ENCODE data around the gene CTNNA3. TPM values are rescaled to one million over a fixed set of nuclear protein-coding genes. Genes with fewer than 3 reads are reported as not detected.

Gene CTNNA3
- total and polyA plus RNA-seq, 2 donors (not counting 3 experiments of a cell fraction or from before 2014, with no cell fraction given): not detected

- Histone ChIP-seq H4K20me1 (replicated peaks; ENCODE audit: control insufficient read depth, extremely low read depth, insufficient read depth, low read length) (no peaks in the 10 kb centered on the region), H3K4me2 (ENCODE audit: insufficient read depth, low read length) (no peak overlapping the region), H3K27me3 (ENCODE audit: control insufficient read depth in 2 of 2, insufficient read depth in 2 of 2, low read length in 2 of 2) (no peaks in the 10 kb centered on the region), H3K4me1 (ENCODE audit: control insufficient read depth, extremely low read depth, insufficient read depth, low read length) (no peaks in the 10 kb centered on the region), H3K9me1 (replicated peaks; ENCODE audit: control insufficient read depth, extremely low read depth, insufficient read depth, low read length) (no peaks in the 10 kb centered on the region), H3K4me3 (replicated peaks in 1 of 3; ENCODE audit: insufficient read depth in 1 of 3, low read depth in 1 of 3, low read length in 3 of 3) (no peak overlapping the region), H3K9me3 (replicated peaks; ENCODE audit: control insufficient read depth, insufficient read depth, low read length) (no peaks in the 10 kb centered on the region), H3K36me3 (ENCODE audit: control insufficient read depth in 2 of 2, extremely low read depth in 1 of 2, insufficient read depth in 2 of 2, low read length in 2 of 2) (no peaks in the 10 kb centered on the region), H3K27ac (ENCODE audit: insufficient read depth, low read depth, low read length) (no peak overlapping the region), H3K9ac (replicated peaks; ENCODE audit: extremely low read depth, insufficient read depth, low read length) (no peak overlapping the region), H2AFZ (ENCODE audit: low read depth, low read length) (no peak overlapping the region), H3K79me2 (ENCODE audit: control insufficient read depth, insufficient read depth, low read length) (no peaks in the 10 kb centered on the region)
- DNase-seq (ENCODE audit: low read depth, low spot score) (no peak), FAIRE-seq (no peak)
- dilution Hi-C loops (cut with MboI; ENCODE audit: extremely low pct_ligation_motif_present, low sequenced_read_pairs): no loop called here
- no peak for TF ChIP-seq JUN (IDR thresholded peaks at IDR 0.05; ENCODE audit: borderline replicate concordance, insufficient read depth, insufficient read length, low read depth)
- no peak for TF ChIP-seq MAX (IDR thresholded peaks at IDR 0.05; ENCODE audit: insufficient read depth, insufficient read length)
- TF ChIP-seq MYC (IDR thresholded peaks at IDR 0.05; ENCODE audit: low read depth, low read length): no peak
- TF ChIP-seq GATA2 (IDR thresholded peaks at IDR 0.05; ENCODE audit: insufficient read depth, insufficient read length, low read depth, low read length): no peak
- TF ChIP-seq EZH2 (IDR thresholded peaks at IDR 0.05; ENCODE audit: borderline replicate concordance, low read depth, low read length, severe bottlenecking): no peak
- TF ChIP-seq FOS (IDR thresholded peaks at IDR 0.05; ENCODE audit: borderline replicate concordance, insufficient read depth, low read length): no peak
- TF ChIP-seq POLR2A (IDR thresholded peaks at IDR 0.05; ENCODE audit: low read depth, low read length): no peak
- TF ChIP-seq CTCF (IDR thresholded peaks at IDR 0.05; ENCODE audit: extremely low read depth in 1 of 2, insufficient read depth in 1 of 2, low read depth in 1 of 2, low read length in 2 of 2): no peak
- no peak for TF ChIP-seq POLR2AphosphoS5 (IDR thresholded peaks at IDR 0.05; ENCODE audit: insufficient read depth, low read depth, low read length)
- BruUV-seq (replicated peaks): no TSS peak
- POLR2A ChIA-PET: no interaction called here
- intact Hi-C loops (cut with micrococcal nuclease): no loop called here
- CTCF ChIA-PET: interaction anchor here (1.2 kb wide), 1 partner anchor 11 kb away, joined by 4 read pairs; no protein-coding TSS in a partner anchor
Observed at GRCh38 chr10:67141300-67141699, 554.7 kb downstream of the CTNNA3 start.
